ENCODE results near the gene MAP3K3. TPM values are rescaled to one million over a fixed set of nuclear protein-coding genes. Genes with fewer than 3 reads are reported as not detected.

Gene MAP3K3
- total and polyA plus RNA-seq, 2 experiments from 2014 or later: 6.1 to 24.6 TPM

DNA sequence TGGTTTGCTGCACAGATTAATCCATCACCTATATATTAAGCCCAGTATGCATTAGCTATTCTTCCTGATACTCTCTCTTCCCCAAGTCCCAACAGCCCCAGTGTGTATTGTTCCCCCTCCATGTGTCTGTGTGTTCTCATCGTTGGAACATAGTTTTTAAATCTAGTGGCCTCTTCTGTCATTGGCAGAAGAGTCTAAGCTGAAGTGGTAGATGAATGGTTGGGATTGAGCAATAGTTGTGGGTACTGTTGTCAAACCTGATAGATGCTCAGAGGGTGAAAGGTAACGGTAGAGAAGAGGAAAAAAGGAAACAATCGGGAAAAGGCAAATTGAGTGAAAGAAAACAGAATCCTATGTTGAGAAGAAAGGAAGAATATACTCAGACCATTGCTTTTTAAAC, 29.9 kb downstream of the MAP3K3 start (continued):
- TF ChIP-seq ZNF462 (CRISPR knock-in tag; IDR thresholded peaks at IDR 0.05) (no peak), CREB1 (CRISPR knock-in tag; IDR thresholded peaks at IDR 0.05; ENCODE audit: low read depth) (no peak), ZNF331 (CRISPR knock-in tag; IDR thresholded peaks at IDR 0.05; ENCODE audit: low read depth) (no peak), REST (IDR thresholded peaks at IDR 0.05; ENCODE audit: unreplicated experiment) (no peak), NANOG (IDR thresholded peaks at IDR 0.05; ENCODE audit: borderline replicate concordance) (no peak)

DNA sequence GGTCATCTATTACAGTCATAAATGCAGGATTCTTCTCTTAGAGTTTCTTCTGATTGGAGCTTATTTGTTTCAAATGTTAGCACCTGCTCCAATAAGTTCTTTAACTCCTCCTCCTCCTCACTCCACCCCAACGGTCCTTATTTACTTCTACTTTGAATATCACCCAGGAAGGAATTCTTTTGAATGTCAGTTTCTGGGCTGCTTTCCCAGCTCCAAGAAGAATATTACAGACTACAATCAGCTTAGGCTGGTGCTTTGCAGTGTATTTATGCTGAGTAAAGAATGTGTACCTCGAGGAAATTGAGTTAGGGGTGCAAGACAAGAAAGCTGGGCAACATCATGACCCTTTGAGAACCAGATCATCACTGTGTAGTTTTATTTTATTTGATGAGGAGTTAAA, 30.8 kb downstream of the MAP3K3 start:
- Histone ChIP-seq H4K20me1 (replicated peaks; ENCODE audit: insufficient read depth) (no peaks in the 10 kb centered on the region; the same call in 1 of the 2 replicates), H3K27ac (ENCODE audit: low read depth) (no peak overlapping the region), H3K4me1 (ENCODE audit: insufficient read depth) (peaks cover 6% of the 10 kb centered on the region; the same call in 1 of the 2 replicates), H3F3A (replicated peaks; ENCODE audit: low read depth) (no peaks in the 10 kb centered on the region), H3K4me2 (no peak overlapping the region), H3K9me2 (ENCODE audit: insufficient read depth) (no peaks in the 10 kb centered on the region), H3K36me3 (ENCODE audit: insufficient read depth) (0 out of 2 replicates have a peak, but pooled peaks cover under 1% of the 10 kb centered on the region), H3K79me2 (replicated peaks; ENCODE audit: insufficient read depth) (0 out of 2 replicates have a peak, but pooled peaks cover 6% of the 10 kb centered on the region), H3K27me3 (ENCODE audit: insufficient read depth) (no peaks in the 10 kb centered on the region), H3K4me3 (no peak overlapping the region), H2AFZ (no peak overlapping the region)
- DNase-seq (ENCODE audit: low spot score) (no peak), ATAC-seq (no peak)
- Mint-ChIP-seq H3K4me1 (peaks cover 4% of the 10 kb centered on the region; the same call in 2 of the 3 replicates), H3K27ac (no peak overlapping the region), H3K36me3 (ENCODE audit: low read depth) (peaks cover 11% of the 10 kb centered on the region; the same call in 2 of the 3 replicates), H3K4me3 (no peak overlapping the region), H3K27me3 (ENCODE audit: insufficient read depth, low read depth, poor library complexity) (no peaks in the 10 kb centered on the region), H3K9me3 (no peaks in the 10 kb centered on the region; the same call in 2 of the 3 replicates)
- TF ChIP-seq, protein P1, sequence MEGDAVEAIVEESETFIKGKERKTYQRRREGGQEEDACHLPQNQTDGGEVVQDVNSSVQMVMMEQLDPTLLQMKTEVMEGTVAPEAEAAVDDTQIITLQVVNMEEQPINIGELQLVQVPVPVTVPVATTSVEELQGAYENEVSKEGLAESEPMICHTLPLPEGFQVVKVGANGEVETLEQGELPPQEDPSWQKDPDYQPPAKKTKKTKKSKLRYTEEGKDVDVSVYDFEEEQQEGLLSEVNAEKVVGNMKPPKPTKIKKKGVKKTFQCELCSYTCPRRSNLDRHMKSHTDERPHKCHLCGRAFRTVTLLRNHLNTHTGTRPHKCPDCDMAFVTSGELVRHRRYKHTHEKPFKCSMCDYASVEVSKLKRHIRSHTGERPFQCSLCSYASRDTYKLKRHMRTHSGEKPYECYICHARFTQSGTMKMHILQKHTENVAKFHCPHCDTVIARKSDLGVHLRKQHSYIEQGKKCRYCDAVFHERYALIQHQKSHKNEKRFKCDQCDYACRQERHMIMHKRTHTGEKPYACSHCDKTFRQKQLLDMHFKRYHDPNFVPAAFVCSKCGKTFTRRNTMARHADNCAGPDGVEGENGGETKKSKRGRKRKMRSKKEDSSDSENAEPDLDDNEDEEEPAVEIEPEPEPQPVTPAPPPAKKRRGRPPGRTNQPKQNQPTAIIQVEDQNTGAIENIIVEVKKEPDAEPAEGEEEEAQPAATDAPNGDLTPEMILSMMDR (conservative IDR thresholded peaks at IDR 0.05; ENCODE audit: low read depth in 2 of 2): no peak
- no peak for TF ChIP-seq ZNF331 (CRISPR knock-in tag; IDR thresholded peaks at IDR 0.05; ENCODE audit: low read depth)
- no peak for TF ChIP-seq REST (IDR thresholded peaks at IDR 0.05; ENCODE audit: unreplicated experiment)
